Activated naive CD4-positive, alpha-beta T cell treated with anti-CD3 and anti-CD28 coated beads, Interleukin-2, amount 50 U/mL, for 24 hours (primary cell): ENCODE results near the gene SCN1A.
"Not testable (repeated sequence)": the region's sequence is repeated elsewhere in the genome, so short reads cannot be mapped to it uniquely, and the experiment has no call there.

Experiments used
- H3K27ac Mint-ChIP-seq: one replicate; pipeline ENCODE4 v1.8.0; 2021; ENCODE audit warnings: mild to moderate bottlenecking, mixed read lengths
- H3K27me3 Mint-ChIP-seq: one replicate; pipeline ENCODE4 v1.8.0; 2021; ENCODE audit warnings: mixed read lengths
- H3K36me3 Mint-ChIP-seq: one replicate; pipeline ENCODE4 v1.8.0; 2021; ENCODE audit warnings: mixed read lengths
- H3K4me1 Mint-ChIP-seq: one replicate; pipeline ENCODE4 v1.8.0; 2021; ENCODE audit warnings: mixed read lengths
- H3K4me3 Mint-ChIP-seq: one replicate; pipeline ENCODE4 v1.8.0; 2021; ENCODE audit warnings: mild to moderate bottlenecking, mixed read lengths
- H3K9me3 Mint-ChIP-seq: one replicate; pipeline ENCODE4 v1.8.0; 2021; ENCODE audit warnings: mixed read lengths

Gene SCN1A

DNA sequence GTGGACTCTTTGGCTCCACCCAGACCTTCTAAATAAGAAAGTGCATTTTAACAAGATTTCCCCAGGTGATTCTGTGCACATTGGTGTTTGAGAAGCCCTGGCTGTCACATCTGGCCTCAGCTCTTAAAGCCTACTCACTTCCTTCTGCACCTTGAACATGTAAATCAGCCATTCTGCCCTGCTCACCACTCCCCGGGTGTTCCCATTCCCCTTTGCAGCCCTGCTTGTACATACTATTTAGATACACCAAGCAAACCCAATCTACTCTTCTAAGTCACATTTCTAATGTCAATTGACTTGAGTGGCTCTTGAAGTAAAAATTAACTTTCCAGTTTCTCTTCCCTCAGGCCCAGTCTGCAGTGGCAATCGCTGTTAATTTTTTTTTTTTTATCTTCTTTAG lies 13.1 kb upstream of the SCN1A start:
- H3K36me3 Mint-ChIP-seq: no peaks in the 10 kb centered on the region
- H3K27ac Mint-ChIP-seq: no peak overlapping the region
- H3K27me3 Mint-ChIP-seq: peaks cover 4% of the 10 kb centered on the region
- no peaks in the 10 kb centered on the region for H3K4me1 Mint-ChIP-seq
- no peak overlapping the region for H3K4me3 Mint-ChIP-seq
- no peaks in the 10 kb centered on the region for H3K9me3 Mint-ChIP-seq

DNA sequence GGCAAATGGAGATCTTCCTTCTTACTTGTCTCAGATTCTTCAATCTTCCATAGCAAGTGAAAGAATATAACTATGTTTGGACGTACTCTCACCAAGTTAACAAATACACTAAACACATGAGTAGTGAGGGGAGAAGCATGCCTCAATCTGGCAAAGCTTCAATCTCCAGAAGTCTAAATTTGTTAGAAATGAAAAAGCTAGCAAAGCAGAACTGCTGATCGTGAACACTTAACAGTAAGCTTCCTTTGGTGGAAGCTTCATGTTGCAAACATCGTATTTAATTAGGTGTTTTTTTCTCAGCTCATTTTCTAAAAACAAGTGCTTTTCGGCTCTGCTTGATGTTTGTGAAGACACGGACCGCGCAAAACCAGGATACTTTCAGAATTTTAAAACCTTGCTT lies 12.7 kb upstream of the SCN1A start:
- no peak overlapping the region for H3K4me3 Mint-ChIP-seq
- no peak overlapping the region for H3K27ac Mint-ChIP-seq
- no peaks in the 10 kb centered on the region for H3K36me3 Mint-ChIP-seq
- no peaks in the 10 kb centered on the region for H3K9me3 Mint-ChIP-seq
- H3K4me1 Mint-ChIP-seq: no peaks in the 10 kb centered on the region
- H3K27me3 Mint-ChIP-seq: peaks cover 4% of the 10 kb centered on the region

DNA sequence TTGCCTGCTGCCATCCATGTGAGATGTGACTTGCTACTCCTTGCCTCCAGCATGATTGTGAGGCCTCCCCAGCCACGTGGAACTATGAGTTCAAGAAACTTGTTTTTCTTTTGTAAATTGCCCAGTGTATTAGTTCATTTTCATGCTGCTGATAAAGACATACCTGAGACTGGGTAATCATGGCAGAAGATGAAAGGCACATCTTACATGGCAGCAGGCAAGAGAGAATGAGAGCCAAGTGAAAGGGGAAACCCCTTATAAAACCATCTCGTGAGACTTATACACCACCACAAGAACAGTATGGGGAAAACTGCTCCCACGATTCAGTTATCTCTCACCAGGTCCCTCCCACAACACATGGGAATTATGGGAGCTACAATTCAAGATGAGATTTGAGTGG lies 11.7 kb upstream of the SCN1A start:
- H3K4me1 Mint-ChIP-seq, H3K4me3 Mint-ChIP-seq, H3K27ac Mint-ChIP-seq, H3K9me3 Mint-ChIP-seq, H3K36me3 Mint-ChIP-seq, H3K27me3 Mint-ChIP-seq: not testable (repeated sequence)

DNA sequence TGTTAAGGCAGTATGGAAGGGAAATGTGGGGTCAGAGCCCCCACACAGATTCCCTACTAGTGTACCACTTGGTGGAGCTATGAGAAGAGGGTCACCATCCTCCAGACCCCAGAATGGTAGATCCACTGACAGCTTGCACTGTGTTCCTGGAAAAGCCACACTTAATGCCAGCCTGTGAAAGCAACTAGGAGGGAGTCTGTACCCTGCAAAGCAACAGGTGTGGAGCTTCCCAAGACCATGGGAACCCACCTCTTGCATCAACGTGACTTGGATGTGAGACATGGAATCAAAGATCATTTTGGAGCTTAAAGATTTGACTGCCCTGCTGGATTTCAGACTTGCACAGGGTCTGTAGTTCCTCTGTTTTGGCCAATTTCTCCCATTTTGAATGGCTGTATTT lies 10.8 kb upstream of the SCN1A start:
- Mint-ChIP-seq H3K4me1 (no peaks in the 10 kb centered on the region), H3K27me3 (peaks cover 6% of the 10 kb centered on the region), H3K4me3 (no peak overlapping the region), H3K9me3 (no peaks in the 10 kb centered on the region), H3K36me3 (no peaks in the 10 kb centered on the region), H3K27ac (no peak overlapping the region)

DNA sequence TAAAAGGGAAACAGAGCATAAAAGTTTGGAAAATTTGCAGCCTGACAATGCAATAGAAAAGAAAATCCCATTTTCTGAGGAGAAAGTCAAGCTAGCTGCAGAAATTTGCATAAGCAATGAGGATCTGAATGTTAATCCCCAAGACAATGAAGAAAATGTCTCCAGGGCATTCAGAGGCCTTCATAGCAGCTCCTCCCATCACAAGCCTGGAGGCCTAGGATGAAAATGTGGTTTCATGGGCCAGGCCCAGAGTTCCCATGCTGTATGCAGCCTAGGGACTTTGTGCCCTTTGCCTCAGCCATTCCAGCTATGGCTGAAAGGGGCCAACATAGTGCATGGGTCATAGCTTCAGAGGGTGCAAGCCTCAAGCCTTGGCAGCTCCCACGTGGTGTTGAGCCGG lies 10.3 kb upstream of the SCN1A start:
- no peak overlapping the region for H3K4me3 Mint-ChIP-seq
- no peaks in the 10 kb centered on the region for H3K9me3 Mint-ChIP-seq
- H3K4me1 Mint-ChIP-seq: no peaks in the 10 kb centered on the region
- no peaks in the 10 kb centered on the region for H3K36me3 Mint-ChIP-seq
- no peak overlapping the region for H3K27ac Mint-ChIP-seq
- peaks cover 6% of the 10 kb centered on the region for H3K27me3 Mint-ChIP-seq

DNA sequence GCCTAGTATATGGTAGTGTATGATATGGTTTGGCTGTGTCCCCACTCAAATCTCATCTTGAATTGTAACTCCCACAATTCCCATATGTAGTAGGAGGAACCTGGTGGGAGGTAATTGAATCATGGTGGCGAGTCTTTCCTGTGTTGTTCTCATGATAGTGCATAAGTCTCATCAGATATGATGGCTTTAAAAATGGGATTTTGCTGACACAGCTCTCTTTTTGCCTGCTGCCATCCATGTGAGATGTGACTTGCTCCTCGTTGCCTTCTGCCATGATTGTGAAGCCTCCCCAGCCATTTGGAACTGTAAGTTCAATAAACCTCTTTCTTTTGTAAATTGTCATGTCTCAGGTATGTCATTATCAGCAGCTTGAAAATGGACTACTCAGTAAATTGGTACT lies 9.5 kb upstream of the SCN1A start:
- no peaks in the 10 kb centered on the region for H3K4me1 Mint-ChIP-seq
- H3K9me3 Mint-ChIP-seq: no peaks in the 10 kb centered on the region
- no peaks in the 10 kb centered on the region for H3K36me3 Mint-ChIP-seq
- no peak overlapping the region for H3K27ac Mint-ChIP-seq
- no peak overlapping the region for H3K4me3 Mint-ChIP-seq
- peaks cover 6% of the 10 kb centered on the region for H3K27me3 Mint-ChIP-seq

DNA sequence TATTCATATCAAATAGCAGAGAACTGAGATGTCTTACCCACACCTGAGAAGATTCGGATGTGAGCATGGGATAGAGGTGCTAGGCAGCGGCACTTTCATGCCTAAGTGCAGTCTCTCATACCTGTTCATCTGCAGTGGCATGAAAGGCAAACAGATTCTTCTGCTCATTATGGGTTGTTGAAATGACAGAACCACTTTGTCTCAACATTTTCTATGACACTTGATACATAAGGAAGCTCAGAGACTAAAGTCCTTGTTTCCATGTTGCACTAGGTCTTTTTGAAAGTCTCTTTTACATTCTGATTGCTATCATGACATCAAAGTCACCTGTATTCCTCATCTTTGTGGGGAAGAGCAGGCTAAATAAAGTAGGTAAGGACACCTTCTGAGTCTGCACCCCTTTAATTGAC lies 8.0 kb upstream of the SCN1A start:
- Mint-ChIP-seq H3K36me3 (no peaks in the 10 kb centered on the region), H3K4me1 (no peaks in the 10 kb centered on the region), H3K27ac (no peak overlapping the region), H3K4me3 (no peak overlapping the region), H3K27me3 (peaks cover 6% of the 10 kb centered on the region), H3K9me3 (no peaks in the 10 kb centered on the region)

DNA sequence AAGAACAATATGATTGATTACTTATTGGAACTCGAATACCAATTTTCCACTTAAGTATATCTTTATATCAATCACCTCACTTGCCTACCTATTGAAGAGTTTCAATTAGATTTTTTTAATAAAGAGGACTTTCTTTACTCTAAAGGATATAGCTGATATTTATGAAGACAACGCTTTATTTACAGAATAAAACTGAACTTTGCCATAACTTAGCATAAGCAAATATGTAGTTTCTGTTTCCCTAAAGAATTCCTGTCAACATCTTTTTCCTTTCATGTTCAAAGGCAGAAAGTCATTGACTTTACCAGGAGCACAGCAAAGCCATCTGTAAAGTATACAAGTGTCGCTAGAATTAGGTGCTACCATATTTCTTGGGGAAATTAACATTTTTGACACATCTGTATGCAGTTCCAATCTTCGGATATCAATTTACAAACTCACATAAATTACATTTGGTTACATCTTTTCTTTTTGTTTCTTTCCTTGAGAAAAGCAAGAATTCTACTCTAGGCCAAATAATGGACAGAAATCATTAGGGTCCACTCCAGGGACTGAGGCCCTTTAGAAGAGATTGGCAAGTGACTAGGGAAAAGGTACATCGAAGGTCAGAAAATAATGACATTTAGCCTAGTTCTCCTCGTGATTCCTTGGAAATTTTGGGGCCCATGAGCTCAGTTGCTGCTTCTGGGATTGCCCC lies 7.5 kb upstream of the SCN1A start:
- Mint-ChIP-seq H3K4me3 (no peak overlapping the region), H3K4me1 (no peaks in the 10 kb centered on the region)

DNA sequence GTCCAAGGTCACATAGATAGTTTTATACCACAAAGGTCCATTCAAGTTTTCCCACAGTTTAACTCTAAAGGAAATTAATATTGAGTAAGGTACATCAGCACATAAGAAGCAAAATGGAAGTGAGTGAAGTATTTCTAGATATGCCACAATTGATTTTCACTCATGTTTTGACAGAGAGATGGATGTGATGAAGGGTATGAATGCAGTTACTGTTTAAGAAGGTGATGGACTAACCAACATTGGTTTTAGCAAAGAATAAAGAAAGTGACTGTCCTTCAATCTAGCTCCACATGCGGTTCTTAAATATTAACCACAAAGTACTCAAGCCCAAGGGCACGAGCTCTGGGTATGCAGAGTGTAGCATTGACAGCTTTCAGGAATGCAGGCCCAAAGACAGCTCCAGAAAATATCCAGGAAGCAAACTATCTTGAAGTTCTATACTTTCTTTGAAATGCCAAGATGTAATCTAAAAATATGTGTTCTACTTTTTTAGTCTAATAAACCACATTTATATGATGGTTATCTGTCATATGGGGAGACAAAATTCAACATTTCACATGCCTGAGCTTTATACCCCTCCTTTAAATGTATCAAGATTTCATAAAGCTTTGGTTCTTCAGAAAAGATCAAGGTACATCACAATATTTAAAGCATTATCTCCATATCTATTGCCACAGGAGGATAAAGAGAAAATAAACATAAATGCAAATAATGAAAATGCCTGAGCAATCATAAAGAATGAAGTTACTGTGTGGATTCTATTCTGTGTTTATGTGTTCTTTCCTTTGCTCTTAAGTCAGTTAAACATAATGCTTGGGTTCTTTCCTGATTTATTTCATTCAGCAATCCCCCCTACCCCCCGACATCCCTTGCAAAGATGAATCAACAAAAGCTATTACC lies 6.7 kb upstream of the SCN1A start:
- Mint-ChIP-seq H3K27me3 (peaks cover 8% of the 10 kb centered on the region), H3K4me1 (no peaks in the 10 kb centered on the region), H3K27ac (no peak overlapping the region), H3K36me3 (no peaks in the 10 kb centered on the region), H3K4me3 (no peak overlapping the region), H3K9me3 (no peaks in the 10 kb centered on the region)

More for the DNA sequence above, 7.5 kb upstream of the SCN1A start:
- Mint-ChIP-seq H3K27ac (no peak overlapping the region), H3K27me3 (peaks cover 6% of the 10 kb centered on the region), H3K9me3 (no peaks in the 10 kb centered on the region), H3K36me3 (no peaks in the 10 kb centered on the region)

DNA sequence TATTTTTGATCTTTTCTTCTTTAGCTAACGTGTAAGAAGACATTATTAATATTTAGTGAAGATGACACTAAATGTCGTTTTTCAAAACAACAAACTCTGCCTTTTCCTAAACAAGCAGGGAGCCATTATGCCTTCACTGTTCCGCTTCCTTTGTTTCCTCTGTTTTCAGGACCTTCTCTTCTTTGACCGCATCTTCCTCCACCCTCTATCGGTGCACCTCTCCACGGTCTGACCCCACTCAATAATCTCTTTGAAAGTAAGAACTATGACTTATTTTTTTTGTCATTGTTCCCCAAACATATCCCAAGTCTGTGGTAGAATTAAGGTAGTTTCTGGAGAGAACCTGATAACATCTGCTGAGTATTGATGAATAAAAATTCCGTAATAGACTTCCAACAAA lies 5.8 kb upstream of the SCN1A start:
- Mint-ChIP-seq H3K36me3 (no peaks in the 10 kb centered on the region), H3K9me3 (no peaks in the 10 kb centered on the region), H3K4me1 (no peaks in the 10 kb centered on the region), H3K27me3 (peaks cover 8% of the 10 kb centered on the region), H3K27ac (no peak overlapping the region), H3K4me3 (no peak overlapping the region)

DNA sequence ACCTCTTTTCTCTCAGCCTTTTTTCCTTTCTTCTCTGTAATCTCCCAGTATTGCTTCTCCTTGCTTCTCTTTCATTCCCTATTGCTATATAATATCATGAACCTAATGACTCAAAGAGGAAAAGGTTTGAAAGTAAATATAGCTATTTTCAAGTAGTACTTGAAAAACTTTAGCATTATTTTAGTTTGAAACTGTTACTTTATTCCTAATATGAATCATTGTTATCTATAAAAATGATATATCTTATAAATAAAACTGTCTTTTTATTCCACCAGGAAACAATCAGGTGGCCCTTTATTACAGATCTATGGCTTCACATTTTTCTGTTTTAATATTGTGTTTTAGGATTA lies 311 bp upstream of the SCN1A start:
- no peak overlapping the region for H3K4me3 Mint-ChIP-seq
- H3K27me3 Mint-ChIP-seq: peaks cover 11% of the 10 kb centered on the region
- no peak overlapping the region for H3K27ac Mint-ChIP-seq
- H3K9me3 Mint-ChIP-seq: no peaks in the 10 kb centered on the region
- H3K36me3 Mint-ChIP-seq: no peaks in the 10 kb centered on the region
- H3K4me1 Mint-ChIP-seq: peaks cover 4% of the 10 kb centered on the region

DNA sequence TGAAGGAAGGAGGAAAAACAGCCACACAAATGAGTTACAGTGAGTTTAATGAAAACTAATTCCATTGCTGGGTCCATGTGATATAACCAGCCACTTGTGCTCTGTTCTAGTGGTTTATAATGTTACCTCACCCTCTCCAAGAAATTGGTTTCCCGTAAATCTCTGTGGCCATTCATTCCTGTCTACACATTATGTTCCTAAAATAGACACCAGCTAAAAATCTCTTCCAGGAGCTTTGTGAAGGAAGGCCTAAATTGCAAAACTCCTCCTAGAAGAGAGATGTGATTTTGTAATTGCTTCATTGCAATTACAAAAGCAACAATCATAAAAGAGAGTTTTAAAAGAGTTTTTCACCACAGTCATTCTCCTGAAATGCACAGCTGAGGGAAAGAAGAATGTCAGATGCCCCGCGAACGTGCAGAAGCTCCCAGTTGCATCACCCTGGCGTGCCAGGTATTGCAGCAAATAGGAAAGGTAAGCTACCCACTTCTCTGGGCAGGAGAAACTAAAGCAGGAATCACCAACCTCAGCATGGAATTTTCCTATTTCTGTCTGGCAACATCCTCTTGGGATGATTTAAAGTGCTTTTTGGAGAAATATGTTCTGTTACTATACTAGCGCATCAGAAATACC lies 1.7 kb downstream of the SCN1A start:
- Mint-ChIP-seq H3K9me3 (no peaks in the 10 kb centered on the region), H3K36me3 (no peaks in the 10 kb centered on the region), H3K4me3 (no peak overlapping the region), H3K27me3 (peaks cover 9% of the 10 kb centered on the region), H3K4me1 (peaks cover 4% of the 10 kb centered on the region), H3K27ac (no peak overlapping the region)

DNA sequence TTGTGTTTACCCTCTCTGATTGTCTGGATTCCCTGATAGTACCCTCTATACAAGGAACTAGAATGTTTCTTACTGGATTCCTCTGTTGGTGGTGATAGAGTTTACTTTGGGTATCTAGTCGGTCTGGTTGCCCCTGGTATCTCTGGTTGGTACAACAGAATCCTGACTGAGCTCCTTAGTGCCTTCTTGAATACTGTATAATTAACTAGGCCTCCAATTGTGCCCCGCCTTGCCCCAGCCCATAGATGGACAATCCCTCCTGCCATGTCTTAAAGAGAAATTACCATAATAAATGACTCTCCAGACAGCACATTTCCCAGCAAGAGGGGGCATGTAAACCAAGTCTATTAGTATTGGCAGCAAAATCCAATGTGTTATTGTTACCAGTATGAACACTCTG lies 2.3 kb downstream of the SCN1A start:
- Mint-ChIP-seq H3K36me3 (no peaks in the 10 kb centered on the region), H3K27me3 (peaks cover 9% of the 10 kb centered on the region), H3K4me3 (no peak overlapping the region), H3K27ac (no peak overlapping the region), H3K4me1 (peaks cover 4% of the 10 kb centered on the region), H3K9me3 (no peaks in the 10 kb centered on the region)

DNA sequence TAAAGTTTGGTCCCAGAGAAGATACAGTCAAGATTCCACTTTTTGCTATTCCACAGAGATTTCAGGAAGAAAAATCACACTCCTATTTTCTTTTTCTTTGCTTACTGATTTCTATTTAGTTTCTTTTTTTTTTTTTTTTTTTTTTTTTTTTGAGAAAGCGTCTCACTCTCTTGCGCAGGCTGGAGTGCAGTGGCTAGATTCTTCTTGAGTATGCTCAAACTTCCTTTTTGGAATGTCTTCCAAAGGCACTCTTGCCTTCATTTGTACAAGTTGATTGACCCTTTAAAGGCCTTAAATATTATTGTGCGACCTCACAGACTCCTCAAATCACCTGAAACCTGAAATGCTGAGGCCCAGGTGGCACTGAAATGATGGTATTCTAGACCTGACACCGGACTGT lies 9.6 kb downstream of the SCN1A start:
- Mint-ChIP-seq H3K4me1 (no peaks in the 10 kb centered on the region), H3K9me3 (no peaks in the 10 kb centered on the region), H3K27me3 (peaks cover 5% of the 10 kb centered on the region), H3K27ac (no peak overlapping the region), H3K36me3 (no peaks in the 10 kb centered on the region), H3K4me3 (no peak overlapping the region)

DNA sequence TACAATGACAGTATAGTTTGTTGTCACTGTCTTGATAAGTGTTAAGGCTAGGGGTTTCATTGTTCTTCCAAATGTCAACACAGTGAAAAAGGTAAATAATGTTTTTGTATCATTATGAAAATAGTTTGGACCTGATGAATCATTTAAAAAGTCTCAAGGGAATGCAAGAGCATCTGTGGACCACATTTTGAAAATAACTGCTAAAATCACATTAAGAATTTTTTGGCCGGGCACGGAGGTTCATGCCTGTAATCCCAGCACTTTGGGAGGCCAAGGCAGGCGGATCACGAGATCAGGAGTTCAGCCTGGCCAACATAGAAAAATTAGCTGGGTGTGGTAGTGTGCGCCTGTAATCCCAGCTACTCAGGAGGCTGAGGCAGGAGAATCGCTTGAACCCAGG lies 10.3 kb downstream of the SCN1A start:
- Mint-ChIP-seq H3K27me3 (peaks cover 2% of the 10 kb centered on the region), H3K4me3 (no peak overlapping the region), H3K4me1 (no peaks in the 10 kb centered on the region), H3K27ac (no peak overlapping the region), H3K9me3 (no peaks in the 10 kb centered on the region), H3K36me3 (no peaks in the 10 kb centered on the region)

DNA sequence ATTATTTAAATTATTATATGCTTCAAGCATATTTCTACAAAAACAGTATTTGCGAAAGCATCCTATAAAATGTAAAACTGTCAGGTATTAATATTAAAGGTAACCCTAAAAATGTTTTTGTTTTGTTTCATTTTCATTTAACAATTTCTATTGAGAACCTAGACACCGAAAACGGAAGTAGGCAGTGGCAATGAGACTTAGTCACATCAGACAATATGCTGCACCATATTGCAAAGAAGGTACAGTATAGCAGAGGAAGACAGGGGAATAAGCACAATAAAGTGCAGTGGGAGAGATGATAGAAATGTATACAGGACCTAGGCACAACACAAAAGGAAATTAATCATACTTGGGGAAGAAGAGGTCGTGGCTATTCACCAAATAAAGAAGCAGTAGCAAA lies 12.2 kb downstream of the SCN1A start:
- Mint-ChIP-seq H3K27me3 (peaks cover 2% of the 10 kb centered on the region), H3K9me3 (peaks cover 5% of the 10 kb centered on the region), H3K27ac (no peak overlapping the region), H3K36me3 (no peaks in the 10 kb centered on the region), H3K4me1 (no peaks in the 10 kb centered on the region), H3K4me3 (no peak overlapping the region)
